ENCODE data around the gene POLG. TPM values are rescaled to one million over a fixed set of nuclear protein-coding genes. Genes with fewer than 3 reads are reported as not detected.

The POLG gene
- total RNA-seq, 1 experiment from 2014 or later, result 63.1 TPM

GRCh38 chr15:89317186-89317720 lies 17.4 kb downstream of the POLG start:
- no peak for DNase-seq
- Histone ChIP-seq H3K9me3 (no peaks in the 10 kb centered on the region), H3K4me3 (ENCODE audit: low read depth, low read length) (no peak overlapping the region), H3K36me3 (ENCODE audit: control insufficient read depth, insufficient read depth, low read length) (peaks cover 5% of the 10 kb centered on the region), H3K4me1 (no peaks in the 10 kb centered on the region), H3K27me3 (replicated peaks; ENCODE audit: control insufficient read depth, insufficient read depth, low read length) (no peaks in the 10 kb centered on the region)
- peaks cover 9% of the 10 kb centered on the region for H3K4me1 Mint-ChIP-seq (ENCODE audit: low read depth, unreplicated experiment)
- ChIA-PET POLR2A (no interaction called here), CTCF (no interaction called here)
- TF ChIP-seq CTCF (IDR thresholded peaks at IDR 0.05; ENCODE audit: insufficient read depth in 1 of 2, low read depth in 1 of 2, low read length in 1 of 2, severe bottlenecking in 1 of 2, unreplicated experiment in 1 of 2), result no peak
- no TSS peak for BruUV-seq (replicated peaks)
- no peak overlapping the region for H3K27ac Mint-ChIP-seq (ENCODE audit: unreplicated experiment)
- H3K4me3 Mint-ChIP-seq (ENCODE audit: unreplicated experiment), result no peak overlapping the region
- intact Hi-C loops (cut with micrococcal nuclease; ENCODE audit: unreplicated experiment), result no loop called here
- H3K27me3 Mint-ChIP-seq (ENCODE audit: insufficient read depth, unreplicated experiment), result no peaks in the 10 kb centered on the region
- peaks cover 95% of the 10 kb centered on the region for H3K36me3 Mint-ChIP-seq (ENCODE audit: insufficient read depth, unreplicated experiment)
- H3K9me3 Mint-ChIP-seq (ENCODE audit: unreplicated experiment), result no peaks in the 10 kb centered on the region

- intact Hi-C loops (cut with micrococcal nuclease; ENCODE audit: unreplicated experiment), result no loop called here
- TF ChIP-seq CTCF (IDR thresholded peaks at IDR 0.05; ENCODE audit: insufficient read depth in 1 of 2, low read depth in 1 of 2, low read length in 1 of 2, severe bottlenecking in 1 of 2, unreplicated experiment in 1 of 2), result no peak
- CTCF ChIA-PET, result no interaction called here
Measured at GRCh38 chr15:89316504-89316903, 18.1 kb downstream of the POLG start.

GRCh38 chr15:89315375-89315929 lies 19.2 kb downstream of the POLG start:
- ChIA-PET POLR2A (no interaction called here), CTCF (no interaction called here)
- no TSS peak for BruUV-seq (replicated peaks)
- peaks cover 9% of the 10 kb centered on the region for H3K4me1 Mint-ChIP-seq (ENCODE audit: low read depth, unreplicated experiment)
- no peak overlapping the region for H3K4me3 Mint-ChIP-seq (ENCODE audit: unreplicated experiment)
- H3K4me1 ChIP-seq, result no peaks in the 10 kb centered on the region
- peak overlapping the region; percentile 46 for H3K27ac Mint-ChIP-seq (ENCODE audit: unreplicated experiment)
- H3K4me3 ChIP-seq (ENCODE audit: low read depth, low read length), result no peak overlapping the region
- TF ChIP-seq CTCF (IDR thresholded peaks at IDR 0.05; ENCODE audit: insufficient read depth in 1 of 2, low read depth in 1 of 2, low read length in 1 of 2, severe bottlenecking in 1 of 2, unreplicated experiment in 1 of 2), result no peak
- DNase-seq, result no peak
- no peaks in the 10 kb centered on the region for H3K9me3 ChIP-seq
- H3K36me3 Mint-ChIP-seq (ENCODE audit: insufficient read depth, unreplicated experiment), result peaks cover 98% of the 10 kb centered on the region
- H3K27me3 ChIP-seq (replicated peaks; ENCODE audit: control insufficient read depth, insufficient read depth, low read length), result no peaks in the 10 kb centered on the region
- intact Hi-C loops (cut with micrococcal nuclease; ENCODE audit: unreplicated experiment), result no loop called here
- H3K36me3 ChIP-seq (ENCODE audit: control insufficient read depth, insufficient read depth, low read length), result peaks cover 5% of the 10 kb centered on the region
- no peaks in the 10 kb centered on the region for H3K27me3 Mint-ChIP-seq (ENCODE audit: insufficient read depth, unreplicated experiment)
- H3K9me3 Mint-ChIP-seq (ENCODE audit: unreplicated experiment), result no peaks in the 10 kb centered on the region

More at GRCh38 chr15:89316504-89316903, 18.1 kb downstream of the POLG start:
- H3K27me3 Mint-ChIP-seq (ENCODE audit: insufficient read depth, unreplicated experiment), result no peaks in the 10 kb centered on the region
- POLR2A ChIA-PET, result no interaction called here
- DNase-seq, result no peak
- peaks cover 95% of the 10 kb centered on the region for H3K36me3 Mint-ChIP-seq (ENCODE audit: insufficient read depth, unreplicated experiment)
- no peaks in the 10 kb centered on the region for H3K9me3 ChIP-seq
- peaks cover 5% of the 10 kb centered on the region for H3K36me3 ChIP-seq (ENCODE audit: control insufficient read depth, insufficient read depth, low read length)
- no peaks in the 10 kb centered on the region for H3K9me3 Mint-ChIP-seq (ENCODE audit: unreplicated experiment)
- H3K27me3 ChIP-seq (replicated peaks; ENCODE audit: control insufficient read depth, insufficient read depth, low read length), result no peaks in the 10 kb centered on the region
- no peak overlapping the region for H3K27ac Mint-ChIP-seq (ENCODE audit: unreplicated experiment)
- peaks cover 9% of the 10 kb centered on the region for H3K4me1 Mint-ChIP-seq (ENCODE audit: low read depth, unreplicated experiment)
- H3K4me3 Mint-ChIP-seq (ENCODE audit: unreplicated experiment), result no peak overlapping the region
- no peaks in the 10 kb centered on the region for H3K4me1 ChIP-seq
- no peak overlapping the region for H3K4me3 ChIP-seq (ENCODE audit: low read depth, low read length)
- BruUV-seq (replicated peaks), result TSS peak; percentile 31

All from Caco-2 (cell line).